B cell (primary cell): Measurements from ENCODE around the gene ICOSLG. TPM values are rescaled to one million over a fixed set of nuclear protein-coding genes. Genes with fewer than 3 reads are reported as not detected.

Experiments used
- ATAC-seq: fragments of 200-7000 bp; cut with Tn5 transposase; one replicate; pipeline ENCODE4 v1.10.0; 2021; ENCODE audit warnings: low read depth, mild to moderate bottlenecking, moderate number of reproducible peaks, moderate library complexity
- CTCF ChIA-PET: fragments of 350-600 bp; sonication (Branson Sonifier 250); formaldehyde crosslinking; loops from one replicate; lab custom pipeline; 2021; ENCODE audit warnings: antibody characterized with exemption, inconsistent platforms; lab: Charles Lee
- POLR2A ChIA-PET: fragments of 350-600 bp; sonication (Branson Sonifier 250); formaldehyde crosslinking; loops from one replicate; lab custom pipeline; 2021; ENCODE audit warnings: antibody characterized with exemption; lab: Charles Lee
- DNase-seq: peaks from one replicate; pipeline ENCODE4 v3.0.0; 2013
- H2AFZ ChIP-seq: 2 replicates; pipeline ENCODE4 v1.6.1; 2012; ENCODE audit warnings: mild to moderate bottlenecking, low read depth, low read length; ENCODE audit not compliant: insufficient read depth, poor library complexity, severe bottlenecking
- H3K27ac ChIP-seq, 2 donors: 1 replicate in 1 of 2; 2 replicates in 1 of 2; pipeline ENCODE4 v1.5.1; 2012 to 2013; ENCODE audit warnings: low read length in 2 of 2, mild to moderate bottlenecking in 2 of 2, moderate library complexity in 1 of 2
- H3K27me3 ChIP-seq, 4 experiments: fragments of 200-600 bp in 1 of 4; sonication (generic) in 1 of 4; replicated peaks in 1 of 4; 1 replicate in 2 of 4; 2 replicates in 2 of 4; pipeline versions ENCODE4 v1.6.1 to v1.7.0; 2013 to 2016; ENCODE audit warnings: low read length in 3 of 4, mild to moderate bottlenecking in 2 of 4, mixed read lengths in 1 of 4, moderate library complexity in 1 of 4; ENCODE audit not compliant: insufficient read depth in 4 of 4, control insufficient read depth in 3 of 4; ENCODE audit errors: control extremely low read depth in 1 of 4
- H3K36me3 ChIP-seq, 2 experiments: replicated peaks in 1 of 2; 1 replicate in 1 of 2; 2 replicates in 1 of 2; pipeline versions ENCODE4 v1.6.1 to v1.7.1; 2013; ENCODE audit warnings: low read length in 1 of 2; ENCODE audit not compliant: insufficient read depth in 2 of 2, control insufficient read depth in 1 of 2; ENCODE audit errors: control extremely low read depth in 1 of 2, extremely low read depth in 1 of 2
- H3K4me1 ChIP-seq, 2 donors: fragments of 200-600 bp in 1 of 2; sonication (generic) in 1 of 2; 1 replicate in 1 of 2; 2 replicates in 1 of 2; pipeline versions ENCODE4 v1.5.1 to v1.6.1; 2013 to 2017; ENCODE audit warnings: low read length in 2 of 2; ENCODE audit not compliant: control insufficient read depth in 2 of 2, insufficient read depth in 2 of 2
- H3K4me2 ChIP-seq: replicated peaks from 2 replicates; pipeline ENCODE3; 2012; ENCODE audit warnings: mild to moderate bottlenecking, low read depth, low read length; ENCODE audit not compliant: poor library complexity, severe bottlenecking
- H3K4me3 ChIP-seq, 5 experiments: fragments of 200-600 bp in 1 of 5; sonication (generic) in 1 of 5; 1 replicate in 3 of 5; 2 replicates in 2 of 5; pipeline versions ENCODE4 v1.5.1 to v1.7.0; 2011 to 2016; ENCODE audit warnings: low read length in 4 of 5, mild to moderate bottlenecking in 4 of 5, low read depth in 2 of 5, control low read depth in 1 of 5, moderate library complexity in 1 of 5; ENCODE audit not compliant: insufficient read depth in 1 of 5; ENCODE audit errors: control extremely low read depth in 1 of 5, extremely low read depth in 1 of 5
- H3K79me2 ChIP-seq: fragments of 200-600 bp; sonication (generic); one replicate; pipeline ENCODE4 v1.6.0; 2016; ENCODE audit warnings: low read length; ENCODE audit not compliant: control insufficient read depth, insufficient read depth
- H3K9ac ChIP-seq: fragments of 200-600 bp; sonication (generic); 2 replicates; pipeline ENCODE4 v1.6.1; 2017; ENCODE audit warnings: mild to moderate bottlenecking, low read length, moderate library complexity
- H3K9me3 ChIP-seq, 3 donors: one replicate each; pipeline versions ENCODE4 v1.6.1 to v1.7.1; 2013; ENCODE audit warnings: low read length in 2 of 3; ENCODE audit not compliant: control insufficient read depth in 2 of 3, insufficient read depth in 1 of 3; ENCODE audit errors: control extremely low read depth in 1 of 3
- H4K20me1 ChIP-seq: 2 replicates; pipeline ENCODE4 v1.6.0; 2012; ENCODE audit warnings: mild to moderate bottlenecking, low read length; ENCODE audit not compliant: insufficient read depth, control insufficient read depth, poor library complexity, severe bottlenecking
- H3K27ac Mint-ChIP-seq: one replicate; pipeline ENCODE4 v1.8.0; 2021; ENCODE audit warnings: mixed read lengths
- H3K27me3 Mint-ChIP-seq: one replicate; pipeline ENCODE4 v1.8.0; 2021; ENCODE audit warnings: mixed read lengths
- H3K4me1 Mint-ChIP-seq: one replicate; pipeline ENCODE4 v1.8.0; 2021; ENCODE audit warnings: mixed read lengths
- H3K4me3 Mint-ChIP-seq: one replicate; pipeline ENCODE4 v1.8.0; 2021; ENCODE audit warnings: mixed read lengths
- H3K9me3 Mint-ChIP-seq: one replicate; pipeline ENCODE4 v1.8.0; 2022; ENCODE audit warnings: mixed read lengths; ENCODE audit not compliant: insufficient read depth
- EZH2 ChIP-seq: IDR thresholded peaks from 2 replicates; pipeline ENCODE4 v1.6.1; 2012; ENCODE audit warnings: borderline replicate concordance, low read depth, mild to moderate bottlenecking, moderate library complexity, low read length; ENCODE audit not compliant: insufficient read depth, poor library complexity, severe bottlenecking
- WGBS: methylation state at CpG from one replicate; pipeline ENCODE4 v1.1.5; 2013; ENCODE audit warnings: missing lambda C conversion rate; ENCODE audit not compliant: insufficient coverage; 5-methylcytosine and 5-hydroxymethylcytosine counted together
- intact Hi-C: fragments of 100-400 bp; cut with micrococcal nuclease; formaldehyde crosslinking; loops from one replicate; pipeline ENCODE4 v1.10.0; 2022
- polyA plus RNA-seq: library from polyadenylated mRNA; depleted of rRNA; stranded (reverse); fragments of >200 nt; gene quantifications from 2 replicates; pipeline ENCODE4 v1.2.3, GENCODE V29; 2012
- total RNA-seq, 2 donors: library from RNA; stranded (reverse); fragments of 120-200 nt in 1 of 2; gene quantifications; 1 replicate in 1 of 2; 2 replicates in 1 of 2; pipeline versions ENCODE4 v1.2.3 to v1.2.4, GENCODE V29; 2013 to 2022
- TF ChIP-seq, protein P1 (sequence below): fragments of 200-600 bp; IDR thresholded peaks from one replicate; pipeline ENCODE4 v1.8.0; 2022; ENCODE audit warnings: antibody characterized with exemption, mild to moderate bottlenecking

Gene ICOSLG
- total and polyA plus RNA-seq, 2 donors (not counting 1 experiment from before 2014, with no cell fraction given), result 40.2 to 124 TPM

DNA sequence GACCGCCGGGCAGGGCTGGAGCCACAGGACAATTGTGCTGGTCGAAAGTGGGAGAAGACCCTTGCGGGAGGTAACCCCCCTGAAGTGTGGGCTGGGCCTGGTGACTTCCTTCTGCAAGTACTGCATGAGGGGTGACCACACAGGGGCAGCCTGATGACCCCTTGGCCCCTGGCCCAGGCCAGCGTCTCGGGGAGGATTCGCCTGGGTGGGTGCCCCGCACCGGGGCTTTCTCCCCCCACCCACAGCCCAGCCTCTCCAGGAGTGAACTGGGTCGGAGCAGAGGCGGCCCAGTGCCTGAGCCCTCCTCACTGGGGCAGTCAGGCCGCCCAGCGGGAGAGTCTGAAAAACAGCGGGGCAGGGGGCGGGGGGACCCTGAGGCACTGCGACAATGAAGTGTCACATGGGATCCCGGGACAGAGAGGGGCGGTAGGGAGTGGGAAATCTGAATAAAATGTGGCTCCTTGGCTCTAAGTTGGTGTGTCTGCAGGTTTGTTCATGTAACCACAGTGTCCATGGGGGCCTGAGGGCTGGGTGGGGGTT lies 22.5 kb upstream of the ICOSLG start:
- H2AFZ ChIP-seq, result no peak overlapping the region
- CTCF ChIA-PET, result no interaction called here
- DNase-seq (no peak), ATAC-seq (no peak)
- H3K27me3 Mint-ChIP-seq, result no peaks in the 10 kb centered on the region
- H3K9me3 Mint-ChIP-seq, result no peaks in the 10 kb centered on the region
- no peak overlapping the region for H3K4me2 ChIP-seq
- 88% methylated on average over 16 of the region's 18 CpGs for WGBS
- H3K9ac ChIP-seq, result no peak overlapping the region
- H3K4me3 ChIP-seq, result no peak overlapping the region
- H3K36me3 ChIP-seq, result no peaks in the 10 kb centered on the region
- H3K4me1 ChIP-seq, result peaks cover 4 to 7% of the 10 kb centered on the region in 2 donors
- H3K4me3 Mint-ChIP-seq, result no peak overlapping the region
- intact Hi-C loops, result no loop called here
- H4K20me1 ChIP-seq, result no peaks in the 10 kb centered on the region
- no peaks in the 10 kb centered on the region for H3K27me3 ChIP-seq
- no peaks in the 10 kb centered on the region for H3K79me2 ChIP-seq
- H3K27ac ChIP-seq, result no peak overlapping the region
- peaks cover 4% of the 10 kb centered on the region for H3K4me1 Mint-ChIP-seq
- TF ChIP-seq EZH2, result no peak
- TF ChIP-seq, protein P1, sequence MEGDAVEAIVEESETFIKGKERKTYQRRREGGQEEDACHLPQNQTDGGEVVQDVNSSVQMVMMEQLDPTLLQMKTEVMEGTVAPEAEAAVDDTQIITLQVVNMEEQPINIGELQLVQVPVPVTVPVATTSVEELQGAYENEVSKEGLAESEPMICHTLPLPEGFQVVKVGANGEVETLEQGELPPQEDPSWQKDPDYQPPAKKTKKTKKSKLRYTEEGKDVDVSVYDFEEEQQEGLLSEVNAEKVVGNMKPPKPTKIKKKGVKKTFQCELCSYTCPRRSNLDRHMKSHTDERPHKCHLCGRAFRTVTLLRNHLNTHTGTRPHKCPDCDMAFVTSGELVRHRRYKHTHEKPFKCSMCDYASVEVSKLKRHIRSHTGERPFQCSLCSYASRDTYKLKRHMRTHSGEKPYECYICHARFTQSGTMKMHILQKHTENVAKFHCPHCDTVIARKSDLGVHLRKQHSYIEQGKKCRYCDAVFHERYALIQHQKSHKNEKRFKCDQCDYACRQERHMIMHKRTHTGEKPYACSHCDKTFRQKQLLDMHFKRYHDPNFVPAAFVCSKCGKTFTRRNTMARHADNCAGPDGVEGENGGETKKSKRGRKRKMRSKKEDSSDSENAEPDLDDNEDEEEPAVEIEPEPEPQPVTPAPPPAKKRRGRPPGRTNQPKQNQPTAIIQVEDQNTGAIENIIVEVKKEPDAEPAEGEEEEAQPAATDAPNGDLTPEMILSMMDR, result no peak
- POLR2A ChIA-PET, result no interaction called here
- no peak overlapping the region for H3K27ac Mint-ChIP-seq
- no peaks in the 10 kb centered on the region for H3K9me3 ChIP-seq

DNA sequence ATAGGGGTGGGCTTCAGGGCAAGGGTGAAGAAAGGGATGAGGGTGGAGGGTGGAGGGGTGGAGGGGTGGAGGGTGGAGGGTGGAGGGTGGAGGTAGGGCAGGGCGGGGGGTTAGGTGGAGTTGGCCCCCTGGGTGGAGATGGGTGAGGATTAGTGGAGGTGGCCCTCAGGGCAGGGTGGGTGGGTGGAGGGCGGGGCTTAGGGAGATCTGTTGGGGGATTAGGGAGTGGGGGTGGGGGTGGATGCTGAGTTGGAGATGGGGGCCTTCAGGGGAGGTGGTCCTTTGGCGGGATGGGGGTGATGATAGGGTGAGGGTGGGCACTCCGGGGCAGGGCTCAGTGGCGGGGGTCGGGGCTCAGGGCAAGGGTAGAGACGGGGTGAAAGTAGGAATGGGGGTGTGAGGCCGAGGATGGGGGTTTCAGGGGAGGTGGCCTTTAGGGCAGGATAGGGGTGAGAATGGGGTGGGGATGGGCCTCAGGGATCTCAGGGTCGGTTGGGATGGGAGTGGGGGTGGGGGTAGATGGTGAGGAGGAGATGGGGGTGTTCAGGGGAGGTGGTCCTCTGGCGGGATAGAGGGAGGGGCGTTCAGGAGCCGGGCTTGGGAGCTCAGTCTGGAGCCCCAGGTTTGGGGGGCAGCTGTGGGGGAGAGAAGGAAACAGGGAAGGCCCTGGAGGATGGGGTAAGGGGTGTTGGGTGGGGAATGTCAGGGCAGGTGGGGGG lies 21.8 kb upstream of the ICOSLG start:
- H3K4me3 Mint-ChIP-seq, result no peak overlapping the region
- Histone ChIP-seq H3K9me3 (no peaks in the 10 kb centered on the region), H3K4me1 (peaks cover 1 to 3% of the 10 kb centered on the region in 2 donors), H3K4me2 (no peak overlapping the region), H2AFZ (no peak overlapping the region), H3K27ac (no peak overlapping the region), H3K9ac (no peak overlapping the region), H3K79me2 (no peaks in the 10 kb centered on the region), H3K36me3 (no peaks in the 10 kb centered on the region), H3K4me3 (no peak overlapping the region), H3K27me3 (no peaks in the 10 kb centered on the region), H4K20me1 (no peaks in the 10 kb centered on the region)
- DNase-seq (no peak), ATAC-seq (no peak)
- no peaks in the 10 kb centered on the region for H3K27me3 Mint-ChIP-seq
- TF ChIP-seq, protein P1, result no peak
- TF ChIP-seq EZH2, result no peak
- peaks cover 3% of the 10 kb centered on the region for H3K4me1 Mint-ChIP-seq
- H3K9me3 Mint-ChIP-seq, result no peaks in the 10 kb centered on the region
- WGBS, result 88% methylated on average over 12 of the region's 12 CpGs
- POLR2A ChIA-PET, result no interaction called here
- intact Hi-C loops, result no loop called here
- CTCF ChIA-PET, result no interaction called here
- H3K27ac Mint-ChIP-seq, result no peak overlapping the region
